Gastroesophageal sphincter (tissue), 3 donors: ENCODE measurements around the gene CDH11.

Experiments used
- EP300 ChIP-seq: sonication (generic); formaldehyde crosslinking; IDR thresholded peaks from one replicate; pipeline ENCODE4 v1.6.1; 2017; ENCODE audit warnings: antibody characterized with exemption, mild to moderate bottlenecking
- POLR2A ChIP-seq, 2 donors: fragments of 450-650 bp; IDR thresholded peaks; one replicate each; pipeline ENCODE4 v1.6.1; 2017; ENCODE audit warnings: antibody characterized with exemption in 2 of 2, mild to moderate bottlenecking in 2 of 2, moderate library complexity in 1 of 2
- TF ChIP-seq, protein P1 (sequence below), 4 experiments: fragments of 200-600 bp in 2 of 4; fragments of 450-650 bp in 2 of 4; sonication (generic) in 1 of 4; IDR thresholded peaks; one replicate each; pipeline ENCODE4 v1.5.1; 2017 to 2019; ENCODE audit warnings: antibody characterized with exemption in 4 of 4, mild to moderate bottlenecking in 2 of 4, moderate library complexity in 2 of 4

GRCh38 chr16:64919929-64920607 is 201.8 kb downstream of the CDH11 start:
- TF ChIP-seq POLR2A (IDR thresholded peaks at IDR 0.05): no peak
- TF ChIP-seq, protein P1, sequence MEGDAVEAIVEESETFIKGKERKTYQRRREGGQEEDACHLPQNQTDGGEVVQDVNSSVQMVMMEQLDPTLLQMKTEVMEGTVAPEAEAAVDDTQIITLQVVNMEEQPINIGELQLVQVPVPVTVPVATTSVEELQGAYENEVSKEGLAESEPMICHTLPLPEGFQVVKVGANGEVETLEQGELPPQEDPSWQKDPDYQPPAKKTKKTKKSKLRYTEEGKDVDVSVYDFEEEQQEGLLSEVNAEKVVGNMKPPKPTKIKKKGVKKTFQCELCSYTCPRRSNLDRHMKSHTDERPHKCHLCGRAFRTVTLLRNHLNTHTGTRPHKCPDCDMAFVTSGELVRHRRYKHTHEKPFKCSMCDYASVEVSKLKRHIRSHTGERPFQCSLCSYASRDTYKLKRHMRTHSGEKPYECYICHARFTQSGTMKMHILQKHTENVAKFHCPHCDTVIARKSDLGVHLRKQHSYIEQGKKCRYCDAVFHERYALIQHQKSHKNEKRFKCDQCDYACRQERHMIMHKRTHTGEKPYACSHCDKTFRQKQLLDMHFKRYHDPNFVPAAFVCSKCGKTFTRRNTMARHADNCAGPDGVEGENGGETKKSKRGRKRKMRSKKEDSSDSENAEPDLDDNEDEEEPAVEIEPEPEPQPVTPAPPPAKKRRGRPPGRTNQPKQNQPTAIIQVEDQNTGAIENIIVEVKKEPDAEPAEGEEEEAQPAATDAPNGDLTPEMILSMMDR (IDR thresholded peaks at IDR 0.05): no peak
- TF ChIP-seq EP300: no peak
